GM11168 (cell line): ENCODE data around the gene DPF3.

Experiments used
- in situ Hi-C: fragments of 300-500 bp; cut with MboI; formaldehyde crosslinking; loops from one replicate; pipeline ENCODE4 v1.12.0; 2022; ENCODE audit warnings: low sequenced_read_pairs; ENCODE audit not compliant: unreplicated experiment

DPF3 gene

GRCh38 chr14:72747652-72748051, 146.2 kb downstream of the DPF3 start:
- in situ Hi-C loops = no loop called here

GRCh38 chr14:72745991-72746980, 147.6 kb downstream of the DPF3 start:
- in situ Hi-C loops = no loop called here

- in situ Hi-C loops = no loop called here
Measured at GRCh38 chr14:72745546-72745945, 148.4 kb downstream of the DPF3 start.

DNA sequence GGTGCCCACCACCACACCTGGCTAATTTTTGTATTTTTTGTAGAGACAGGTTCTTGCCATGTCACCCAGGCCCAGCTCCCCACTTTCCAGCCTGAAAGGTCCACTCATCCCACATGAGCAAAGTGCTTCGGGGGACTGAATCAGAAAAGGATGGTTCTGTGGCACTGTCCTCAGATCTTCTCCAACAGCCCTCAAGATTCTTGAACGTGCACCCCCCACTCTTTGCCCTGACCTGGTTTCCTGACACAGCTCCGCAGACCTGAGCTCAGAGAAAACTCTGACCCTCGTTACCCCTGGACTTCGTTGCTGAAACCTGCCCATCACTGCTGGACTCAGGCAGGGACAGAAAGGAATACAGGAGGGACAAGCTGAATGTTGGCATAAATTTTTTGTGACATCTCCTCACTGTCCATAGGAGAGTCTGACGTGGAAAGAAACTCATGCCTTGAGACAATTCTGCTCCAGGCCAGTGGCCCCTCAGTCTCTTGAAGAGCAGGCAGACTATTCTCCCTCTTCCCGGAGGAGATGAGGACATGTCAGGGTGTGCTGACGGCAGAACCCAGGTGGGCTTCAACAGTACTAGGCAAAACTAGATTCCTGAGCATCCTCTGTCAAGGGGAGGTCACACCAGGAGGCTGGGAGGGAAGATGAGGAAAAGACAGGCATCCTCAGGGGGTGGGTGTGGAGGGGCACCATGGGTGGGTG, 149.3 kb downstream of the DPF3 start:
- in situ Hi-C loops = no loop called here

DNA sequence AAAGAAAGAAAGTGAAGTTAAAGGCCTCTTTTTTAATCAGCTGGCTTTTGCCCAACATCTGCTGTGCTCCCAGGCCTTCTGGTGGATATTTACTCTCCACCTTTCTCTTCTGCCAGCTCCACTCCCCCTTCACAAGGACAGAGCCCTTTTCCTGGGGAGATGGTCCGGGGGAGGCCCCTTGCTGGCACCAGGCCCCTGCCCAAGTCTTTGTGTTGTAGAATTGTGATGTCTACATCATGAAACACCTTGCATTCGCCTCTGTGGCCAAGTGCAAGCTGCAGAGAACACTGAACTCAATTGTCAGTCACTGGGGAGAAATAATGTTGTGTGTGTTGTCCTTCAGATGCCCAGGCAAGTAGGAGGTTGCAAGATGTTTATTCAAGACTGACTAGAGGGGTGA, 150.3 kb downstream of the DPF3 start:
- in situ Hi-C loops = no loop called here

DNA sequence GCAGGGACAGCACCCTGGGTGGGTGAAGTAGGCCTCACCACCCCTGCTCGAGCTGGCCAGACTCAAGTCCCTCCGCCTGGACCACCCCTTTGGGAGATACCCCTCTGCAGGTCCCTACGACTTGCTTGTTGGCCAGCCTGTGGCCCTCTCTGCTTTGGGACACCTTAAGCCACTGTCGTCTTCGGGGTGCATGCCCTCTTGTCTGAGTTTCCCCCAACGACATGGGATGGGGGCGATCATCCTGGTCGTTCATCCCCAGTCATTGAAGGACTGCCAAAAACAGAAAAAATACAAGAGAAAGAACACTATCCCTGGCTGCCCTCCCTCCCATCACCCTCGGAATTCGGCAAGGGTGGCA, 151.1 kb downstream of the DPF3 start:
- in situ Hi-C loops = no loop called here

DNA sequence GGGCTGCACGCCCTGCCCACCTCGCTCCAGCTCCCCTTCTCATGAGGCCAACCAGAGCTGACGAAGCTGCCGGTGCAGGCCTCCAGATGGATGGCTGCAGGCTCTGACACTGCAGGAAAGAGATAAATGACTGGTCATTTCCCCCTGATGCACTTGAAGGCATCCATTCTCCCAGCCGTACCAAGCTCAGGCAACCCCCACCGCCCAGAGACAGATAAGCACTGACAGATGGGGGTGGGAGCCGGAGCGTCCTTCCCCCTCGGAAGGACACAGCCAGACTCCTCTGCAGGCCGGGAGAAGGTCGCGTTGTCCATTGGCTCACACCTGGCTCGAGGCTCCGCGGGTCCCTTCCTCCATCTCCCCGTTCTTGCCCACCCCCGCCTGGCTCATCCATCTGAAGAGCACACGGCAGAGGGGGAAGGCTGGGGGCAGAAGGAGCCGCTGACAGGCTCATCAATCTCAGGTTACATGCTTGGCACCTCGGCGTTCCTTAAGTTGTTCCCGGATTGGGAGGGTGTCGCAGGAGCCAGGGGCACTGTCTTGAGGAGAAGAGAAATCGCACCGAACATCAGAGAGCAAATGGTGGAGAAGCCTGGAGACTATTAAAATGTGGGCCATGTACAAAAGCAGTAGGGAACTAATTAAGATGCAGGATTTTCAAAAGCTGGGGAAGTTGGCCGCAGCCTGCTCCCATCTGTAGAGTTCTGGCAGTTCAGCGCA, 151.6 kb downstream of the DPF3 start:
- in situ Hi-C loops = no loop called here

DNA sequence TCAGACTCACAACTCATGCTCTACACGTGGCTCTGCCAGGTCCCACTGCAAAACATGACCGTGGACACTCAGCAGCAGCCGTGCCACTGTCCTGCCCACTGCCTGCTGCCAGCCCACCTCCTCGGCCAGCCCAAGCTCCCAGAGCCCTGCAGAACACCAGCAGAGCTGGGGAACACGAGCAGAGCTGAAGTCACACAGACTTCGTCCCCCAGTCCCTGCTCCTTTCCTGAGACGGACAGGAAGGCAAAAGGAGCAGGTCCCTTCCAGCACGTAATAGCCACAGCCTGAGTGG, 152.1 kb downstream of the DPF3 start:
- in situ Hi-C loops = no loop called here

GRCh38 chr14:72740966-72741825, 152.7 kb downstream of the DPF3 start:
- in situ Hi-C loops = no loop called here

GRCh38 chr14:72740504-72740961, 153.4 kb downstream of the DPF3 start:
- in situ Hi-C loops = no loop called here

DNA sequence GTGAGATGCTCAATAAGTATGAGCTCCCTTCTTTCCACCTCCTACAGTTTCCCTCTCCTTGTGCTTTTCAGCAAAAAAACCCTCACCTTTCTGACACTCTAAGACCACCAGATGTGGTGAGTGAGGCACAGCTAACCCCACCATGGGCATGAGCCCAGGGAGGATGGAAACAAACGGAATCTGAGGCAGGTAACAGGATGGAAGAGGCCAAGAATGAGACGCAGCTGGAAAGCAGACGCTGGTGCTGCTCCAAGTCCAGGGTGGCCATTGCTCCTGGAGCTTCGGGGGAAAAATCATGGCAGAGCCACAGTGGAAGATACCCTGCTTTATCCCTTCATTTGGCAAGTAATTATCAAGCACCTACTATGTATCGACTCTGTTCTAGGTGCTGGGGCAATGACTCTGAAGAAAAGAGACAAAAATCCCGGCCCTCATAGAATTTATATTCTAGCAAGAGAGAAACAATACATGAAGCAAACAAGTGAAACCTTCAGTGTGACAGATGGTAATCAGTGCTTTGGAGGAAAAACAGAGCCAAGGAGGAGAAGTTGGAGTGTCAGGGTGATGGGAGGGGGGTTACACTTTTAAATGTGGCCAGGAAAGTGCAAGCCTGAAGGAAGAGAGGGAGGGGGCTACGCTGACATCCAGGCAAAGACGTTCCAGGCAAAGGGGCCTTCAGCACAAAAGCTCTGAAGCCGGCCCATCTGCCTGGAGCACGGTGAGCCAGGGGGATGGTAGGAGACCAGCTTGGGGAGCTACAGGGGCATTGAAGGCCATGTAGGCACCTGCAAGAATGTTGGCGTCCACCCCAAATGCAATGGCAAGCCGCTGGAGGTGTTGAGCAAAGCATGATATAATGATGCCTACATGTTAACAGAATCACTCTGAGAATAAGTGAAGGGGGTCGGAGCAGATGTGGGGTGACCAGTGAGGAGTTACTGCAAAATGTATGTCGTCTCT, 154.2 kb downstream of the DPF3 start:
- in situ Hi-C loops = no loop called here

- in situ Hi-C loops = no loop called here
Measured at GRCh38 chr14:72738161-72738611, 155.7 kb downstream of the DPF3 start.

- in situ Hi-C loops = no loop called here
Measured at GRCh38 chr14:72737560-72737943, 156.3 kb downstream of the DPF3 start.

GRCh38 chr14:72736786-72737559, 156.9 kb downstream of the DPF3 start:
- in situ Hi-C loops = no loop called here

- in situ Hi-C loops = no loop called here
Measured at GRCh38 chr14:72736308-72736707, 157.6 kb downstream of the DPF3 start.

- in situ Hi-C loops = no loop called here
Measured at GRCh38 chr14:72732022-72732780, 161.7 kb downstream of the DPF3 start.

GRCh38 chr14:72731252-72732020, 162.5 kb downstream of the DPF3 start:
- in situ Hi-C loops = no loop called here
